Measurements from ENCODE around the gene MMP15. TPM values are rescaled to one million over a fixed set of nuclear protein-coding genes. Genes with fewer than 3 reads are reported as not detected.

Gene MMP15
- total and polyA plus RNA-seq, 2 of the 13 experiments (the other 11 are each of a cell fraction or from before 2014, with no cell fraction given): 35.2 to 44.9 TPM

GRCh38 chr16:58028541-58029070 is 3.1 kb downstream of the MMP15 start (continued):
- TF ChIP-seq ZNF280B (CRISPR knock-in tag; IDR thresholded peaks at IDR 0.05; ENCODE audit: borderline replicate concordance): 0 out of 2 replicates have a peak, but pooled peaks have one; percentile 34
- no peak for TF ChIP-seq HNRNPL (IDR thresholded peaks at IDR 0.05; ENCODE audit: low read depth, low read length)
- TF ChIP-seq ZBTB4 (CRISPR knock-in tag; IDR thresholded peaks at IDR 0.05; ENCODE audit: borderline replicate concordance): no peak
- TF ChIP-seq ZNF713 (CRISPR knock-in tag; IDR thresholded peaks at IDR 0.05): no peak
- no peak for TF ChIP-seq ZNF609 (CRISPR knock-in tag; IDR thresholded peaks at IDR 0.05; ENCODE audit: borderline replicate concordance)
- TF ChIP-seq ZBTB26 (CRISPR knock-in tag; IDR thresholded peaks at IDR 0.05; ENCODE audit: borderline replicate concordance): 0 out of 2 replicates have a peak, but pooled peaks have one; percentile 18
- TF ChIP-seq RFXANK (CRISPR knock-in tag; IDR thresholded peaks at IDR 0.05): no peak
- peak; percentile 25 for TF ChIP-seq ZNF687 (CRISPR knock-in tag; IDR thresholded peaks at IDR 0.05)
- no peak for TF ChIP-seq ZNF891 (CRISPR knock-in tag; IDR thresholded peaks at IDR 0.05)
- no peak for TF ChIP-seq PATZ1 (CRISPR knock-in tag; IDR thresholded peaks at IDR 0.05)

Measured in HepG2 (cell line).